WTC11 (cell line): ENCODE results near the gene ZBTB18.
"Not testable (repeated sequence)": the region's sequence is repeated elsewhere in the genome, so short reads cannot be mapped to it uniquely, and the experiment has no call there.

Experiments used
- CTCF ChIP-seq: fragments of 200-600 bp; IDR thresholded peaks from 2 replicates; pipeline ENCODE4 v1.8.0; 2022; ENCODE audit warnings: antibody characterized with exemption
- ESRRA ChIP-seq: sonication (generic); formaldehyde crosslinking; IDR thresholded peaks from 2 replicates; pipeline ENCODE4 v1.8.1; 2022; ENCODE audit warnings: mild to moderate bottlenecking, missing genetic modification reagents, borderline replicate concordance
- ETV6 ChIP-seq: sonication (generic); formaldehyde crosslinking; IDR thresholded peaks from 2 replicates; pipeline ENCODE4 v1.8.1; 2022; ENCODE audit warnings: mild to moderate bottlenecking, missing genetic modification reagents
- FOXP4 ChIP-seq: sonication (generic); formaldehyde crosslinking; IDR thresholded peaks from 2 replicates; pipeline ENCODE4 v1.8.0; 2022; ENCODE audit warnings: mild to moderate bottlenecking, missing genetic modification reagents
- MAX ChIP-seq: sonication (generic); formaldehyde crosslinking; IDR thresholded peaks from 2 replicates; pipeline ENCODE4 v1.8.0; 2022; ENCODE audit warnings: mild to moderate bottlenecking, missing genetic modification reagents
- SMAD4 ChIP-seq: sonication (generic); formaldehyde crosslinking; IDR thresholded peaks from 2 replicates; pipeline ENCODE4 v1.8.0; 2022; ENCODE audit warnings: mild to moderate bottlenecking, missing genetic modification reagents

GRCh38 chr1:244046254-244046653, 4.8 kb upstream of the ZBTB18 start:
- not testable (repeated sequence) for TF ChIP-seq CTCF; ETV6 (CRISPR knock-in tag); FOXP4 (CRISPR knock-in tag); MAX (CRISPR knock-in tag); ESRRA (CRISPR knock-in tag); SMAD4
